Stimulated activated naive CD8-positive, alpha-beta T cell treated with anti-CD3 and anti-CD28 coated beads, Interleukin-15, Interleukin-2, amounts not matched to agents 100 U/mL and 50 U/mL, for 24 hours (primary cell): ENCODE results near the gene SH3BP2.
A peak's percentile ranks its signal among the peaks of the same experiment; 100 is the strongest.

Experiments
- ATAC-seq: fragments of 150-1000 bp; cut with Tn5 transposase; one replicate; pipeline ENCODE4 v1.10.0; 2021
- DNase-seq: peaks from one replicate; pipeline ENCODE4 v3.0.0; 2021

Gene SH3BP2

DNA sequence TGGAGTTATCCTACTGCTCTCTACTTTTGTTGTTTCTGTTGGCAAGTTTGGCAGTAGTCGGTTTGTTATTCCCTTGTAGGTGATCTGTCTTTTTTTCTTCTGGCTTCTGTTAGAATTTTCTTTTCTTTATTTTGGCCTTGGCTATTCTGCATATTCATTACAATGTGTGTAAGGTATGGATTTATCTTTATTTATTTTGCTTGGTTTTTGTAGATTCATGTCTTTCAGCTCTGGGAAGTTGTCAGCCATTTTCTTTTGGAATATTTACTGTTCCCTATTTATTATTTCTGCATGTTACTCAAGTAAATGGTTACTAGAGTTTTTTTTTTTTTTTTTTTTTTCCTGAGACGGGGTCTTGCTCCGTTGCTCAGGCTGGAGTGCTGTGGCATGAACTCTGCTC lies 63.4 kb downstream of the SH3BP2 start:
- no peak for ATAC-seq
- no peak for DNase-seq

DNA sequence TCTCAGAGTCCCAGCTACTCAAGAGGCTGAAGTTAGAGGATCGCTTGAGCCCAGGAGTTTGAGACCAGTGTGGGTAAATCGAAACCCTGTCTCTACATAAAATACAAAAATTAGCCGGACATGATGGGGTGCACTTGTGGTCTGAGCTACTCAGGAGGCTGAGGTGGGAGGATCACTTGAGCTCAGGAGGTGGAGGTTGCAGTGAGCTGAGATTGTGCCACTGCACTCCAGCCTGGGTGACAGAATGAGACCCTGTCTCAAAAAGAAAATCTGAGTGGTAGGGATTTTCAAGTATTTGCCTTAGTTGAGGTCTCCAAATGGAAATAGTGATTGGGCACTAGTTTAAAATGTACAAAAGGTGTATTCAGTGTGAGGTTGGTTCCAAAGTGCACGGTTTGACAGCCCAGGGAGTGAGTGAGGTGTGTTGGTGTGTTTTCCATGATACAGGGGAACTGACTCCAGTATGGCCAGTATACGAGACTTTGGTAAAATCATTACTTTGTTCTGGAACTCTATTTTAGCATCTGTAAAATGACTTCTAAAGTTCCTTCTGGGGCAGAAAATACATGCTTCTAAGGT lies 64.6 kb downstream of the SH3BP2 start:
- ATAC-seq: no peak
- no peak for DNase-seq

DNA sequence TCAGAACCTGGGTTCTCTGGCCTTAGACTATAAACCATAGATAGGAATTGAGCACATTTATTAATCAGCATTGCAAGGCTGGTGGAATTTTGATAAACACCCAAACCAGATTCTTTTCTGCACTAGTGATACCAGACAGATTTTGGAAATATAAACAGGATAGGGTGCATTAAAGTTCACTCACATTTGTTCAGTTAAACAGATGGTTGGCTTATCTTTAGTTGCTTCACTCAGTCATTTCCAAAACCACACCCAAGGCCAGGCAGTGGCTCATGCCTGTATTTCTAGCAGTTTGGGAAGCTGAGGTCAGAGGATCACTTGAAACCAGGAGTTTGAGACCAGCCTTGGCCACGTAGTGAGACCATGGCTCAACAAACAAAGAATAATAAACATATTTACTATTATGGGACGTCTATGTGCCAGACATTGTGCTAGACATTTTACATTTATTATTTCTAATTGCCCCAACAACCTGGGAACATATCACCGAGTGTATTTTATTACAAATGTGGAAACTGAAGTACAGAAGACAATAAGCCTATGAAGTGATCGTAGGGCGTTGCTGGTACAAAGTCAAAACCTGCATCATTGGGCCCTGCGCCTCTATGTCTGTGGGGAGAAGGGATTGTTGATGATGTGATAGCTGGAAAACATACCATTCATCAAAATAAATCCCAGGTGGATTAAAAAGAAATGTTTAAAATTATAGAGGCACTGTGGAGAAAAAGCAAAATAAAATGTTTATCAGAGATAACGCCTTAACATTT lies 65.7 kb downstream of the SH3BP2 start:
- ATAC-seq (no peak), DNase-seq (no peak)

DNA sequence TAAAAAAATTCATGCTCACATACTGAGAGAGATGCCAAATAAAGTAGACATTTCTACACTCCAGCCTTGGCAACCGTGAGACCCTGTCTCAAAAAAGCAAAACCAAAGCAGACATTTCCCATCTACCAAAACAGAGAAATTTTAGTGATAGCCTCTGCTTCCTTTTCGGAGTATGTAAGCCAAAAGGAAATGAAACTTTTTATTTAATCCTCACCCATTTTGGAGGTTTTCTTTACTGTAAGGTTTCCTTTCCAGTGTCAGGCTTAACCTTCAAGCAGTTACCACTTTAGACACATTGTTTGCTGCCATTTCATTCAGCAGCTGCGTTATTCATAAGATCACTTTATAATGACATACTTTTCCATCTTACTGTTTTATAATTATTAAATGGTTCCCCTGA lies 66.6 kb downstream of the SH3BP2 start:
- DNase-seq (no peak), ATAC-seq (no peak)

DNA sequence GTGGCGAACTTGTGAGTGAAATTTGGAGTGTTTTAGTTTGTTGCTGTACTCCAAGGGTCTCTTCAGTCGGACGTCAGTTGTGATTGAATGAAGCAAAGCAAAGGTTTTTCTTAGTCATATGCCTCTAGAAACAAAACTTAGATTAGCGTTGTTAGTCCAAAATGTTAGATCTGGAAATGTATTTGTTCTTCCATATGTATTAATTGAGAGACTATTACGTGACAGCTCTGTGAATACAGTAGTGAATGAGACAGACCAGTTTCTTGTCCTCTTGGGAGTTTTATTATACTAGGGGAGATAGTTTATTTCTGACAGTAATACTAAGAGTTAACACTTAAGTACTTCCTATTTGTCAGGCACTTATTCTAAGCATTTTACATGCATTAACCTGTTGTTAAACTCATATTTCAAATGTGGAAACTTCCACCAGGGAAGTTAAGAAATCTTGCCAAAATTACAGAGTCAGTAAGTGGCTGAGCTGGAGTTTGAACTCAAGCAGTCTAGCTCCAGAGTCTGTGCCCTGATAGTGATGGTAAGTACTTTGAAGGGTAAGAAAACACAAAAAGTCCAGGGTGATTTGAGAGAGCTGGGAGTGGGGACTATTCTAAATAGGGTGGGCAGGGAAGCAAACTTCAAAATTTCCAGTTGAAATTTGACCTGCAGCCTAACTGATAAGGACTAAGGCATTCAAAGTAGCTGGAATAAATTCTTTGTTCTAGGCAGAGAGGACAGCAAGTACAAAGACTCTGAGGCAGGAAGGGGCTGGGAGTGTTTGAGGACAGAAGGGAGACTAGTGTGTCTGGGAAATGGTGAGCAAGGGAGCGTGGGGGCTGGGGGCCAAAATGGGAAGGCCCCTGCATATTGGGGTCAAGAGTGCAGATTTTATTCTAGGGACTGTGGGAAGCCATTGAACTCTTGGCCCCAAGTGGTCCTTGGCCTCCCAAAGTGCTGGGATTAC lies 67.8 kb downstream of the SH3BP2 start:
- no peak for ATAC-seq

DNA sequence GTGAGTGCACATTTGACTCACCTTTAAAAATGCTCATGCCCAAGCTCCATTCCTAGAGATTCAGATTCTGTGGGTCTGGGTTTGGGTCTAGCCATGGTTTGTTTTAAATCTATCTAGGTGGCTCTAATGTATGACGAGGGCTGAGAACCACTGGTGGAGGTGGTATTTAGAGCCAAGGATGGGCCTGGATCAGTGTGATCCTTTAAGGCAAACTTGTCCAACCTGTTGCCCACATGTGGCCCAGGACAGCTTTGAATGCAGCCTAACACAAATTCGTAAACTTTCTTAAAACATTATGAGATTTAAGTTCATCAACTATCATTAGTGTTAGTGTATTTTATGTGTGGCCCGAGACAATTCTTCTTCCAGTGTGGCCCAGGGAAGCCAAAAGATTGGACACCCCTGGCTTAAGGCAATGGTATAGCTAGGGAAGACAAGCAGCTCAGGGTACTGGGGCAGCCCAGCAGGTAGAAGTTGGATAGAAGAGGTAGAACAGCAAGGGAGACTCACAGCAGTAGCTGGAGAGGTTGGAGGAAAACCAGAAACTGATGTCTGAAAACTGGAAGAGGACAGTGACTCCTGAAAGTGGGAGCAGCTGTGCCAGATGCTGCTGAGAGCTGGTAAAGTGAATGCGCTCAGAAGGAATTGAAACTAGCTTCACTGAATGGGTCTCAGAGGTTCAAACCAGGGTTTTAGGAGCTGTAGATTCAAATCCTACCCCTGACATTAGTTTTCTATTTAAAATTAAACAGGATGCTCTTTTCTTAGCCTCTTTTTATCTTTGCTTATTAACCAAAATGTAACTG lies 68.9 kb downstream of the SH3BP2 start:
- no peak for DNase-seq
- ATAC-seq: no peak

More for the DNA sequence above, 67.8 kb downstream of the SH3BP2 start:
- DNase-seq: no peak

DNA sequence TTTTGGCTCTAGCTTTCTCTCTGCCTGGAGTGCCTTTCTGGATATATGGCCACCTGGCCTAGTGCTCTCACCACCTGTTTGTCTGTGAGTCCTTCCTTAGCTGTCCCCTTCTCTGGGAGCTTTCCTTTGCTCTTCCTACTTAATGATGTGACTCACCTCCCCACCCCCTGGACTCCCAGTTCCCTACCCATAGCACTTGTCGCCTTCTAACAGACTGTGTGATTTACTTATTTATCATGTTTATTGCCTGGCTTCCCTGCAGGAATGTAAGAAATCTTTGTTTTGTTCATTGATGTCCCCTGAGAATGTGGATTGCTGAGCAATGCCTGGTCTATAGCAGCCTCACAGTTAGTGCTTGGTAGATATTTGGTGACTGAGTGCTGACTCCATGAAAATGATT lies 69.6 kb downstream of the SH3BP2 start:
- DNase-seq: no peak
- no peak for ATAC-seq

DNA sequence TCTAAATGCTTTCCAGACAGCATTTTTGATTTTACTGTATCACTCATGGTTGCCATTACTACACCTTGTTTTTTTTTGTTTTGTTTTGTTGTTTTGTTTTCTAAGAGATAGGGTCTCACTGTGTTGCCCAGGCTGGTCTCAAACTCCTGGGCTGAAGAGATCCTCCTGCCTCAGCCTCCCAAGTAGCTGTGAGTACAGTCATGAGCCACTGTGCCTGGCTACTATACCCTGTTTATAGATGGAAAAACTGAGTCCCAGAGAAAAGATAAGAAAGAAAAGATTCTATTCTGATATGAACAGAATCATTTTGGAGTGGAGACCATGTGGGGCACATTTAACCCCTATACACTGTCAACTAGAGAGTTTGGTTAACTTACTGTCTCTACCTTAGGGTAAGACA lies 70.8 kb downstream of the SH3BP2 start:
- no peak for ATAC-seq
- DNase-seq: no peak

DNA sequence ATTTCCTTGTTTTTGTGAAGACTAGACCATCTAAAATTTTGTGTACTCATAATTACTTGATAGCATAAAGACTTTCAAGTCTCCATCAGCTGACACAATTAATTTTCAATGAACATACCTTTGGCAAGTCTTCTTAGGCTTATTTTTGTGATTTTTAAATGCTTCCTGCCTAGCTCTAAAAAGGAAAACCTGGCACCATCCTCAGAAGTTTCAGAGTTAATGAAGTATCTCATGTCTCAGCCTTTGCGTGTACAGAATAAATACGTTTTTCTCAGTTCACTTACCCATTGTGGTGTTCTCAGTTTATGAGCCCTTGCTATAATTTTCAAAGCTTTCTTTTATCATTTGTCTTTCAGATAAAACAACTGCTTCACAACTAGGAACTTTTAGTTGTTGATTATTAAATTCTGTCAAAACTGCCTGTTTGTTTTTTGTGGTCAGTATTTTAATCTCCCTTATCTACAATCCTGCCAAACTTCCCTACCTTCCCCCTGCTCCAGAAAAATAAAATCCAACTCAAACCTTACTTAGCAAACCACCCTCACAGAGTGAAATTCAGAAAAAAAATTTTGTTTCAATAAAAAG lies 72.4 kb downstream of the SH3BP2 start:
- ATAC-seq: no peak

DNA sequence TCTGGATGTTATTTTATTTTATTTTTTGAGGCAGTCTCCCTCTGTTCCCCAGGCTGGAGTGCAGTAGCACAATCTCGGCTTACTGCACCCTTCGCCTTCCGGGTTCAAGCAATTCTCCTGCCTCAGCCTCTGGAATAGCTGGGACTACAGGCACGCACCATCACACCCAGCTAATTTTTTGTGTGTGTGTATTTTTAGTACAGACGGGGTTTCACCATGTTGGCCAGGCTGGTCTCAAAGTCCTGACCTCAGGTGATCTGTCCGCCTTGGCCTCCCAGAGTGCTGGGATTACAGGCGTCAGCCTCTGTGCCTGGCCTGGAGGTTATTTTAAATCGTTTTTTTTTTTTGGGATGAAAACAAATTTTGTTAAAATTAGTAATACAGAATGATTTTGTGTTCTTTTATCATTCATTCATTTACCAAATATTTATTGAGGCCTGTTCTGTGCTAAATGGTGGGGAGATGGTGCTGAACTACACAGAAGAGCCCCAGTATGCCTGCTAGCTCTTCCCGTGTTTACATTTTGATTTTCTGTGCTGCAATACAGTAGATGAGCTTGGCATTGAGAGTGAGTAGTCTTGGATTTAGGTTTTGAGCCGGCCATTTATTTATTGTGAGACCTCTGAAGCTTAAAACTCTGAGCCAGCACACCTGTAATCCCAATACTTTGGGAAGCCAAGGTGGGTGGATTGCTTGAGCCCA lies 73.4 kb downstream of the SH3BP2 start:
- no peak for ATAC-seq
- DNase-seq: no peak

More for the DNA sequence above, 72.4 kb downstream of the SH3BP2 start:
- no peak for DNase-seq

DNA sequence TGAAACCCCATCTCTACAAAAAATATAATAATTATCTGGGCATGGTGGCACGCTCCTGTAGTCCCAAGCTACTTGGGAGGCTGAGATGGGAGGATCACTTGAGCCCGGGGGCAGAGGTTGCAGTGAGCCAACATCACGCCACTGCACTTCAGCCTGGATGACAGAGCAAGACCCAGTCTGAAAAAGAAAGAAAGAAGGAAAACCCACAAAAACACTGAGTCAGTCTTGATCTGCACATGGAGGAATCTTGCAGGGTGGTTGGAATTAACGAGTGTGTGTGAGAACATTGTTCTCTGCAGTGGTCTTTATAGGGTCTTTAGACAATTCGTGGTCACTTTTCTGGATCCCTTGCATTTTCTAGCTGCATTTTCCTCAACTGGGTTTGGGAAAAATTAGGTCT lies 74.0 kb downstream of the SH3BP2 start:
- ATAC-seq: peak; percentile 51
- no peak for DNase-seq

DNA sequence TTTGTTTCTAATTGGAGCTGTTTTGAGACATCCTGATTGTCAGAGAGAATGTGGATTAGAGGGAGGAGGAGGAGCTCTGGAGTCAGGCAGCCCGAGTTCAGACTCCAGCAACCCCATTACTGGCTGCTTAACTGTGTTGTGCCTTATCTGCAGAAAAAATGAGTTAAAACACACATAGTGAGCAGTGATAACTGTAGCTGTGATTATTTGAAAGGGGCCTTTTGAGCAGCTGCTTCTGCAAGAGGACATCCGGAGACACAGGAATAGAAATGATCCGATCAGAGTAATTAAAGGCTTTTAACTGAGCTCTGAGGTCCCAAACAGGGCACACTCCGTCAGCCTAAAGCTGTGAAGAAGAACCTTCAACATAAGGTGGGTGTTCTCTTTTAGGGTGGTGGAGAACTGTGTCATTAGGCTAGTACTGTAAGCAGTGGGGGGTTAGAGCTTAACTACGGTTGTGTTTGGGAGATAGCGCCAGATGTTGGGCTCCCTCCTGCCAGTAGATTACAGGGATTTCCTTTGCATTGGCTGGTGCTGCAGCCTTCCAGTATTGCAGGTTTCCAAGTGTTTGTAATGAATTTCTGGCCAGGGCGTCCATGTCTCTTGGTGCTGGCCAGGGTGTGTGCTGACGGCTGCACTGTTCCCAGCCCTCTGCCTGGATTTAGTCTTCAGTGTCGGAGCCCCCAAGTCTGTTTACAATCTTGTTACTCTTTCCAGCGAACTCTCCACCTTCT lies 75.0 kb downstream of the SH3BP2 start:
- no peak for DNase-seq

DNA sequence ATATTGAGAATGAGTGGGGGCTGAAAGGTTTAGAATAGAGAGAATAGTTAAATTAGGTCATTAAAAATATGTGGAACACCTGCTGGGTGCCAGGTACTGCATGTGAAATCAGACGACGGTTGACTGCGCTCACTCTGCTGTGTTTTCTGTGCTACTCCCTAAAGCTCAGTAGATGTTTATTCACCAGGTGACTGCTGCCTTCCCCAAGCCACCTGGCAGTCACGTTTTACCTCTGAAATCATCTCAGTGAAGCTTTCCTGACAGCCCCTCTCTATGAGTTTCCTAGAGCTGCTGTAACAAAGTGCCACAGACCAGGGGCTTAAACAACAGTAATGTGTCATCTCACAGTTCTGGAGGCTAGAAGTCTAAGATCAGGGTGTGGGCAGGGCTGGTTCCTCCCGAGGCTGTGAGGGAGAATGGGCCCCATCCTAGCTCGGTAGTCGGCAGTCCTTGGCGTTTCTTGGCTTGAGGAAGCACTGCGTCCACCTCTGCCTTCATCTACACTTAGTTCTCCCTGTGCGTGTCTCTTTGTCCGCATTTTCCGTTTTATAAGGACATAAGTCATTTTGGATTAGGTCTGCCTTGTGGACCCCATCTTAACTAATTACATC lies 76.1 kb downstream of the SH3BP2 start:
- no peak for DNase-seq
- no peak for ATAC-seq

More for the DNA sequence above, 75.0 kb downstream of the SH3BP2 start:
- ATAC-seq: no peak

DNA sequence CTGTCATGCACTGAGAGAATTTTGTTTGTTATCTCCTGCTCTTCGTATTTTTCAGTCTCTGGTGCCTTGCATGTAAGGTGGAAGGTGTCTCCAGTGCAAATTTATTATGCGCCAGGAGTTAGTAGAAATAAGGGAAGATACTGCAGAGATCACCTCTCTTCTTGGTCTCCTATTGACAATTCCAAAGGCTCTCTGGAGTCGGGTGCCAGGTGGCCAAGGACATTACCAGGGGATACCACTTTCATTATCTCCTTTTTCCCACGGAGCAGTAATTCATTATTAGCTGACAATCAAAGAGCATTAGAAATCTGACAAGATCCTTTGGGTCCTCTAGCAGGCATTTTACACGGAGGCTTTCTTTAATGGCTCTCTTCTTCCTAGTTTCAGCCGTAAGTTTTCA lies 76.8 kb downstream of the SH3BP2 start:
- DNase-seq: no peak
- no peak for ATAC-seq

DNA sequence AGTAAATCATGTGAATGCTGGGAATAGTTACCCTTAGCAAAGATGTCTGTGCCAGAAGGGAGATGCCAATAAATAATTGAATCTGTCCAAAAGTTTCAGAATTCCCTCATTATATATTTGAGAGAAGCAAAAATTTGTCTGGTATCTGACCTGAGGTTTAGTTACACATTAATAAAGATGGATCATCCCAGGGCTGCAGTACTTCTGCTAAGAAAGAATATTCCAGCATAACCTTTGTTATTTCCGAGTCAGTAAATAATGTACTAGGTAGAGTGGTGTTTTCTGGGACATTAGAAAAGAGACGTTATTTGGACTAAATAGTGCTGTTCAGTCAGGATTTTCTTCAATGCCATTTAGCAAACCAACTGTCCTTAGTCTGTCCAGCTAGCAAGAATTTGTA lies 77.2 kb downstream of the SH3BP2 start:
- no peak for ATAC-seq
- DNase-seq: no peak

DNA sequence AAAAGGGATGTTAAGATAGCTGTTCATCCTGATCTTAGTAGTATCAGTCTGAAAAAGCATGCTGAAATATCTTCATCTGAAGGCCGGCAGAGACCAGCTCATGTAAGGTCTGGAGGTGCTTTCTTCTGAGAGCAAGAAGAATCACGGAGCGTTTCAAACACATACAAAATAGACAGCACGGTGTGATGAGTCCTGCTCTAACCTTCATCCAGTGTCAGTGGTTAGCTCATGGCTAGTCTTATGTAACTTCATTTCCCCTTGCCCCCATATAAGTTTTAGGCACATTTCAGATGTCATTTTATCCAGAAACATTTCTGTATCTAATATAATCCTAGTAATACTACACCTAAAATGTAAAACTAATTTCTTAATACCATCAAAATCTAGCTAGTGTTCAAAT lies 78.6 kb downstream of the SH3BP2 start:
- DNase-seq (no peak), ATAC-seq (no peak)

DNA sequence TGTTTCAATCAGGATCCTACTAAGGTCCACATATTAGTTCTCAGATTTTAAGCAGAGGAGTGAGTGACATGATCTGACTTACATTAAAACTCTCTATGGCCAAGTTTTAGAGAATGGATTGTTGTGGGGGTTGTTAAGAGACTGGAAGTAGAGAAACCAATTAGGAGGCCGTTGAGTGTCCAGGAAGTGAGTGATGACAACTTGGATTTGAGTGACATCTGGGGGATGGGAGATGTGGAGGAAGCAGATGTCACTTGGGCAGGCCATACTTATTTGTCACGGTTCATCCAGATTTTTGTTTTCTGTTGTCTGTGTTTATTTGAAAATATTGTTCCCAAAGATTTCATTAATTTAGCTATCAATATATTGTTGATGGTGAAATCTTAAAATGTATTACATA lies 79.0 kb downstream of the SH3BP2 start:
- DNase-seq (no peak), ATAC-seq (no peak)

DNA sequence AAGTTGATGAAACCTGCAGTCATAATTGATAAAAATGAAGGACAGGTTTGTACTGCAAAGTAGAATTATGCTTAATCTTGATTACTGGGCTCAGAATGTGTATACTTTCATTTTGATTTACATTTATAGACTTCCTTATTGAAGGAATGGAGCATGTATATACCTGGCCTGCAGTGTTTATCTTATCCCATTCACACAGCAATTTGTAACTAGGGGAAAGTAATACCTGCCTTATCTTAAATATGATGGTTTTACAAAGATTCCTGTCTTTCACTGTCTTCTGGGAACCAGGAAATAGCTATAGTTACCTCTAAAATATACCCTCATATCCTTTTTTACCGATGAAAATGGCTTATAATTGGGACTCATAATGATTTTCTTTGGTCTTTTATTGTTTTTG lies 80.4 kb downstream of the SH3BP2 start:
- DNase-seq: no peak
- ATAC-seq: no peak

DNA sequence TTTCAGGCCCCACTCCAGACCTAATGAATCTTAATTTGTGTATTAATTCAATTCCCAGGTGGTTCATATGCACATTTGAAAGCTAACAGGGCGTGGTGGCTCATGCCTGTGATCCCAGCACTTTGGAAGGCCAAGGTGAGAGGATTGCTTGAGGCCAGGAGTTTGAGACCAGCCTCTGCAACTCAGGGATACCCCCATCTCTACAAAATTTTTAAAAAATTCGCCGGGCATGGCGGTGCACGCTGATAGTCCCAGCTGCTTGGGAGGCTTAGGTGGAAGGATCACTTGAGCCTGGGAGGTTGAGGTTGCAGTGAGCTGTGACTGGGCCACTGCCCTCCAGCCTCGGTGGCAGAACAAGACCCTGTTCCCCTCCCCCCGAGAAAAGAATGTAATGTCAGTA lies 82.0 kb downstream of the SH3BP2 start:
- ATAC-seq (no peak), DNase-seq (no peak)

DNA sequence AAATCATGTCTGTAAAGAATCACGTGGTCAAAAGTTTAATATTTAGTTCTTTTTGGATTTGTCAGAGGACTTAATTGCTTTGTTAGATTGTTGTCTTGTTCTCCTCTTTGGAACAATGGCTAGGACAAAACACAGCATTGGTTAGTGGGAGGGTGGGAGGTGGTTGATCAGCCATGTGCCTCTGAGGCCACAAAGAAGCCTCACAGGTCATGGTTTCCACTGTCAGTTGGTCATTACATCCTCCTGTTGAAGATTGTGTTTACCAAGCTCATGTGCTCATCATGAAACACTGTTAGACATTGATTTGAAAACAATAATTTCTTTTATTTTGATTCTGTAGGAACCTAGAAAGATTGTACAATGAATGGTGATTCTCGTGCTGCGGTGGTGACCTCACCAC lies 82.7 kb downstream of the SH3BP2 start:
- DNase-seq: no peak
- ATAC-seq: peak; percentile 44
